ENCODE results near the gene CMTM5.
"Not testable (repeated sequence)": the region's sequence is repeated elsewhere in the genome, so short reads cannot be mapped to it uniquely, and the experiment has no call there.

The CMTM5 gene

GRCh38 chr14:23400496-23401149 is 23.8 kb downstream of the CMTM5 start:
- DNase-seq = not testable (repeated sequence)

- no peak for DNase-seq
Measured at GRCh38 chr14:23401291-23401690, 24.4 kb downstream of the CMTM5 start.

- no peak for DNase-seq
Measured at GRCh38 chr14:23402296-23403138, 25.7 kb downstream of the CMTM5 start.

GRCh38 chr14:23403139-23403438 is 26.2 kb downstream of the CMTM5 start:
- no peak for DNase-seq

GRCh38 chr14:23403908-23404307 is 27.1 kb downstream of the CMTM5 start:
- no peak for DNase-seq

GRCh38 chr14:23404331-23404900 is 27.6 kb downstream of the CMTM5 start:
- DNase-seq = no peak

- DNase-seq = no peak
Measured at GRCh38 chr14:23405096-23405495, 28.2 kb downstream of the CMTM5 start.

GRCh38 chr14:23405516-23406025 is 28.7 kb downstream of the CMTM5 start:
- no peak for DNase-seq

- DNase-seq = no peak
Measured at GRCh38 chr14:23406244-23406643, 29.4 kb downstream of the CMTM5 start.

- DNase-seq = no peak
Measured at GRCh38 chr14:23406725-23407355, 30.0 kb downstream of the CMTM5 start.

- DNase-seq = no peak
Measured at GRCh38 chr14:23407516-23408306, 30.9 kb downstream of the CMTM5 start, which contains the start of gene MYH6. TSS of gene MYH6 (minus strand) at chr14:23408273. CDS start at chr14:23407223, 1,050 bp downstream.

- DNase-seq = no peak
Measured at GRCh38 chr14:23408307-23408630, 31.4 kb downstream of the CMTM5 start.

GRCh38 chr14:23409475-23409874 is 32.6 kb downstream of the CMTM5 start:
- no peak for DNase-seq

- no peak for DNase-seq
Measured at GRCh38 chr14:23409966-23410635, 33.3 kb downstream of the CMTM5 start.

GRCh38 chr14:23411563-23412525 is 35.0 kb downstream of the CMTM5 start:
- DNase-seq = no peak

- DNase-seq = no peak
Measured at GRCh38 chr14:23413681-23414080, 36.8 kb downstream of the CMTM5 start.

- DNase-seq = no peak
Measured at GRCh38 chr14:23414254-23414653, 37.4 kb downstream of the CMTM5 start.

GRCh38 chr14:23414906-23415820 is 38.3 kb downstream of the CMTM5 start:
- no peak for DNase-seq

Data from activated naive CD4-positive, alpha-beta T cell treated with Interleukin-2 at 50 U/mL for 16 hours (primary cell).